RPMI8226 (cell line): ENCODE measurements around the gene VTCN1.
"Not testable (repeated sequence)": the region's sequence is repeated elsewhere in the genome, so short reads cannot be mapped to it uniquely, and the experiment has no call there.

Experiments
- DNase-seq: peaks from one replicate; pipeline ENCODE4 v3.0.0-alpha.2; 2015

Gene VTCN1, protein sequence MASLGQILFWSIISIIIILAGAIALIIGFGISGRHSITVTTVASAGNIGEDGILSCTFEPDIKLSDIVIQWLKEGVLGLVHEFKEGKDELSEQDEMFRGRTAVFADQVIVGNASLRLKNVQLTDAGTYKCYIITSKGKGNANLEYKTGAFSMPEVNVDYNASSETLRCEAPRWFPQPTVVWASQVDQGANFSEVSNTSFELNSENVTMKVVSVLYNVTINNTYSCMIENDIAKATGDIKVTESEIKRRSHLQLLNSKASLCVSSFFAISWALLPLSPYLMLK

DNA sequence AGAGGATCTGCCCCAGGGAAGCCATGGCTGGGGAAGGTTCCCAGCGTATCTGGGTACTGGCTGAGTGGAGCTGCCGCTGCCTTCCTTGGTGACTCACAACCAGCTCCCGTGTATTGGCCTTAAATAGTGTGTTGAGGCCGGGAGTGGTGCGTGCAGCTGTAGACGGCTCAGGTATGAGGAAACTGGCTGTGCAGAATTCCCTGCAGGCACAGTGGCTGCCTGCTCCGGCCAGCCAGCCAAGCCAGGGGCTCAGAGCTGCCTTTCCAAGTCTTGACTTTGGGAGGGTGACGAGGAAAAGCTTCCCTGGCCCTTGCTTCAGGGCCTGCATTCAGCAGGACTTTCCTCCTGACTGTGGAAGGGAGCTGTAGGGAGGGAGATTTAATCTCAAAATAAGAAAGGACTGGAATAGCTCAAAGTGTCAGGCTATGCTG, at the start of gene VTCN1:
VTCN1 (minus strand) TSS at position 97 of the 431 bp plus-strand sequence; CDS start at position 25, 72 bp downstream.
- DNase-seq: no peak

GRCh38 chr1:117258791-117259190, 48.1 kb upstream of the VTCN1 start:
- no peak for DNase-seq

GRCh38 chr1:117258075-117258474, 47.3 kb upstream of the VTCN1 start:
- not testable (repeated sequence) for DNase-seq

- no peak for DNase-seq
These were observed 46.6 kb upstream of the VTCN1 start for GRCh38 chr1:117257291-117257690.

- no peak for DNase-seq
These were observed 39.4 kb upstream of the VTCN1 start for GRCh38 chr1:117250061-117250606.

- DNase-seq: no peak
These were observed 34.2 kb upstream of the VTCN1 start for GRCh38 chr1:117244971-117245370.

DNA sequence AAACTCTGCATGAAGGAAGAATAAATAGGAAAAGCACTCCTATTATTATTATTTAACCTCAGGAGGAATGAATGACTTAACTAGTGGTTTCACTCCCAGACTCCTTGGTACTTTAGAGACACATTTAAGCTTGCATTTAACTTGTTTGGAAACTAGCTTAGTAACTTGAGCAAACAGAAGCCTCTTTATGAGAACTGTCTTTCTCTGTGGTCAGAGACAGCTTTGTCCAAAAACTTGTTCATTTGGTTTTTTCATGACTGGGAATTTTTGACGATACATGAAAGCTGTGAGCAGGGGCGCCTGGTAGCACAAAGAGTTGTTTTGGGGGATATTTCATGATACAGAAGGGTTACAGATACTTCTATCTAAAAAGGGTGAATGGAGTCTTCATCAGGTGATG, 33.6 kb upstream of the VTCN1 start:
- no peak for DNase-seq

DNA sequence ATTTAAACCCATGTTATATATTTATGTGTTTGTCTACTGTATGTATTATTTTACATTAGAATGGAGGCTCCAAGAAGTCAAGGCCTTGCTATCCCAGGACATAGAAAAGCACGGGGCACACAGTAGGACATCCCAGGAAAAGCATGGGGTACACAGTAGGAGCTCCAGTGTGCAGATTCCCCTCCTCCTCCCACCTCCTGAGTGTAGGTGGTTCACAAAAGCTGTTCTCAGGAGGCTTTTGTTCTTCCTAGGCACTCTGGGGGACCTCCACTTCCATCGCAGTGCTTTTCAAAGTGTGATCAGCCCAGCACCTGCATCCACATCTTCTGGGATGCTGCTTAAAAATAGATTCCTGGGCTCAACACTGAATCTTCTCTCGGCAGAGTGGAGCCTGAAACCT, 30.8 kb upstream of the VTCN1 start:
- DNase-seq: no peak

GRCh38 chr1:117240547-117240946, 29.8 kb upstream of the VTCN1 start:
- DNase-seq: no peak

DNA sequence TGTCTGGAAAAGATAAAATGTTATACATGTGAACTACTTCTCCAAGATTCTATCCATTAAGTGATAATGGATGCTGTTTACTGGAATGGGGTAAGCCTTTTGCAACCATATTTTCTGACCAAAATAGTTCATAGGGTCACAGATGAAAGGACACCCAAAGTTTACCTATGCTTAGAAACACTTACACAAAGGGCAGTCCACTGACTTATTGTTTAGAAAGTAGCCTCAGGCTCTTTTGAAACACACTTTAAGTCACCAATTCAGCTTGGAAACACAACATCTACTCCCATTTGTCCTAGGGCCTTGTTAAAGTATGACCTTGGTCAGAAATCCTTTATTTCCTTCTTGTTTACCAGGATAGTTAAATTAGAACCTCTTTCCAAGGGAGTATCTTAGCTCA, 28.7 kb upstream of the VTCN1 start:
- no peak for DNase-seq

DNA sequence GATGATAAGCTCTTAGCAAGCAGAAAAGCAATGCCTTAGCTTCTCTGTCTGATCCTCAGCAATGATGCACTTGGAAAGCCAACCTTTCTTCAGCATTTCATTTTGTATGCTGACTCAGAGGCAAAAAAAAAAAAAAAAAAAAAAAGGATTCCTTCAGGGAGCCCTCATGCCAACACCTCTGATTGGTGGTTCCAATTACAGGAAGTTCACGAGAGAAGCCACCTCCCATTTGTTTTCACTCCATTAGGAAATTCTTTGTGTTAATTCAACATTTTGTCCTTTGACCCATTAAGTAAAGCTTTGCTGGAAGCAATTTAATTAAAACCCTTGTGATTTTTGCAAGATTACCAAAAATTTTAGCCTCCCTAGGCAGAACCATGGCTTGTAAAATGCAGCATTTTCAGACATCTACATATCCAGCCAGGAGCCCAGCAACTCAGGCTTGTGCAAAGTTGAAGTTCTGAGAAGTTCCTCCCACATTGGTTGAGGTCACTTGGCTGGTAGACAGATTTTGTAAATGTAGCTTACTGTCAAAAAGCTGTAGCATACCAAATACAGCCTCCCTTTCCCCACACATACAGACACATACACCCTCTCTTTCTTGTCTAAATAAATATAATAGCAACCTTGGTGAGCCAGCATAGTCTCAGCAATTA, 27.1 kb upstream of the VTCN1 start:
- DNase-seq: no peak

- no peak for DNase-seq
These were observed 25.2 kb upstream of the VTCN1 start for GRCh38 chr1:117235863-117236465.

DNA sequence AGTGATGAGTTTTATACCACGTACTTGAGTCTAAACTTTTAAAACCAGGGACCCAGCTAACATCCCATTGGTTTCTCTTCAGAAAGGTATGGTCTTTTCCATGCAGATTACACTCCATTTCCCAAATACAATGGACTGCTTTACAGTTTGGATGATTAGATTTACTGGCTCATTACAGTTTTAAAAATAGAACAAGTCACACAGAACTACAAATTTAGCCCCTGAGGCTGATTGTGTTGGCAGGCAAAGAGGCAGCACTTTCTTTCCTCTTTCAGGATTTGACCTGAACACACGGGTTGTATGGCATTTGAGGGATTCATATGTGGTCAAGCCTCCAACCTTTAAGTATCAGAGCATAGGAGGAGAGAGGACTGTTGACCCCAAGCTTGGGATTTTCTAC, 21.8 kb upstream of the VTCN1 start:
- DNase-seq: no peak

- DNase-seq: no peak
These were observed 21.1 kb upstream of the VTCN1 start for GRCh38 chr1:117231748-117232373.

DNA sequence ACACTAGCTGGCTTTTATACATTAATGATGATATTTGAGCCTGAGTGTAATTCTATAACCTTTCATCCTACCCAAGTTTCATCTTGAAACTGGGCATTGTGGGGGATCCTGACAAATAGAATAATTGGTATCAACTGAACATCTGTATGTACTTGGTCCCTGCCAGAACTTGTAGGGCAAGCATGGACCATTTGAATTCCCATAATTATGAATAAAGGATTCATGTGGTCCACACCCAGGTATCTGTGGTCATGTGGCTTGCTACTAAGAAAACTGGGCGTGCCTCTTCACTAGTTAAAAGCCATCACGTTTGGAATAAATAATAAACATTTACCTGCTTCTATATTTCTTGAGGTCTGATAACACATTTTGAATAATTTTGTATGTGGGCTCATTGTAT, 20.6 kb upstream of the VTCN1 start:
- DNase-seq: no peak

DNA sequence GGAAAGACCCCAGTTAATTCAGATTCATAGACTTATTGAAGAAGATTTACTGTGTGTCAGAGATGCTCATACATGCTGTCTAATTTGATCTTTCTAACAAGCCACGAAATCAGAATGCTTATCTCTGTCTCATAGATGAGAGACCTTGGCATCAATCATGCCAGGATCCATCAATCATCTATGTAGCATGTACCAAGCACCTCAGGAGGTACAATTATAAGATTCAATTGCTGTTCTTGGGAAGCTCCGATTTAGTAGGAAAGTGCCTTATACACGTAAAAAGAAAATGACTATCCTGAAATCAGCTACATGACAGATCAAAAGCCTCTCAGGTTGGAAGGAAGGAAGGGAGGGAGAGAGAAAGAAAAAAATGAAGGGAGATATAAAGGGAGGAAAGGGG, 18.5 kb upstream of the VTCN1 start:
- DNase-seq: no peak

- no peak for DNase-seq
These were observed 15.2 kb upstream of the VTCN1 start for GRCh38 chr1:117225931-117226330.

GRCh38 chr1:117216718-117217117, 6.0 kb upstream of the VTCN1 start:
- DNase-seq: no peak

DNA sequence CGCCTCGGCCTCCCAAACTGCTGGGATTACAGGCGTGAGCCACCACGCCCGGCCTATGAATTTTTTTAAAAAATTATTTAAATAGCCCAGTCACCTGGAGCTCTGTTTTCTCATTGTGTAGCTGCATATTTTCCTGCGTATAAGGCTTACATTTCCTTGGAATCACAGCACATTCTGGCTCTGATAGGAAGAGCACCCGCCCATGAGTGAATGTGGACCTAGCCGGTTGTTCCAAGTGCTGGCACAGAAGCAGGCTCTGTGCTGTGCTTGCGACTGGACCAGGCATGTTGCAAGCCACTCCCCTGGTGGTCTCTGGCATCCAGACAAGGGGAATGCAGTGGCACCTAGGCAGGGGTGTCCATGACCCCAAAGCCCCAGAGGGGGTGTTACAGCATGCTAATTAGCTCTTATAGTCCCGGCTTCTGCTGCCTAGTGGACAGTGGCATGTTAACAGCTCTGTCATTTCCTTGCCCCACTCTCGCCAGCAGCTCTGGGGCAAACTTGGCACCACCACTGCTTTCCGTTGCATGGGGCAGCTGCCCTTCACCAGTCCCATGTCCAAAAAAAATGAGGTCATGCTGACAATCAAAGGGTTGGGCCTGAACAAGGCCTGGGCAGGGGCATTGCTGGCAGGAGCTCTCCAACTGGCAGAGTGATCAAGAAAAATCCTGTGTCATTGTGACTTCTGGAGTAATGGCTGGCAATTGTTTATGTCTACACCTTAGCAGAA, 5.2 kb upstream of the VTCN1 start:
- DNase-seq: no peak

DNA sequence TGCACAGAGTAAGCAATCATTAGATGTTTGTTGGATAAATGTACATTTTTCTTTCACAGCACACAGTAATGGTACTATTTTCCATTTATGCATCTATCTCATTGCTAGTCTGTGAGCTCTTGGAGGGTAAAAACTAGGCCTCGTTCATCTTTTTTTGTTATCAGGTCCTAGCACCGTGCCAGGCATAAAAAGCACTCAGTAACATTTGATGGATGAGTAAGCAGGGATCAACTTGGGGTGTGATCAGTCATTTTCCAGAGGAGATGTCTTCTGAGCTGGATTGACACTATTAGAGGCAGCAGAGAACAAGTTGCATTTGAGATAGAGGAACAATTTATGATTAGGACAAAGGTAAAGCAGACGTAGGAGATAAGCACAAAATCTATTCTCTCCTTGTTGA, 4.3 kb upstream of the VTCN1 start:
- no peak for DNase-seq

DNA sequence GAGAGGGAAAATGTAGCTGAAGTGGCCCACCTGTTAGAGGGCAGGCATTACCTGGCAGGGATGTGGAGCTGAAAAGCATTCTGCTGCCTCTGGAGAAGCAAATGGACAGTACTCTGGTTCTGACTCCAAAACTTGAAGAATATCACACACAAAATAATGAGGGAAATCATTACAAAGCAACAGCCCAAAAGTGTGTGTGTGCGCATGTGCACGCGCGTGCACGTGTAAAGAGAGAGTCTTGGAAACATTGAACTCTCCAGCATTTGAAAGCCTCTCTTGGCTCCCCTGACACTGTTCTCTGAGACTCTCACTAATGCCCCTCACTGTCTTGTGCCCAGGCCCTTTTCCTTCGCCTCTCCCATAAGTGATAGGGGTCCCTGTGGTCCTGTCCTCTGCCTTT, 2.3 kb upstream of the VTCN1 start:
- DNase-seq: no peak

DNA sequence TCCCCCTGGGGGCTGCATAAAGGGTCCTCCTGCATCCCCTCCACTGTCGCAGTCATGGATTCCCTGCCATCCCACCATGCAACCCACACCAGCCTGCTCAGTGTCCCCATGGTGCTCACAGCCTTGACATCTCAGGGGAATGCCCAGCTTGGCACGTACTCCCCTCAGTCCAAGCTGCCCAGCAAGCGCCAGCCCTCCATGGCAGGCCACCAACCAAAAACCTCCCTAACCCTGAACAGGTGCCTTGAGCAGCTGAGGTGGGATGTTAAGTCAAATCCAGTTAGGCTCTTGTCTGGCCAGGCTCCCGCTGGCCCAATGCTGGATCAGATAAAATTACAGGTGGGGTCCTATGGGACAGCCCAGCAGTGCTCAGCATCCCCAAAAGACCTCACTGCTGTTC, 341 bp downstream of the VTCN1 start:
- DNase-seq: no peak

DNA sequence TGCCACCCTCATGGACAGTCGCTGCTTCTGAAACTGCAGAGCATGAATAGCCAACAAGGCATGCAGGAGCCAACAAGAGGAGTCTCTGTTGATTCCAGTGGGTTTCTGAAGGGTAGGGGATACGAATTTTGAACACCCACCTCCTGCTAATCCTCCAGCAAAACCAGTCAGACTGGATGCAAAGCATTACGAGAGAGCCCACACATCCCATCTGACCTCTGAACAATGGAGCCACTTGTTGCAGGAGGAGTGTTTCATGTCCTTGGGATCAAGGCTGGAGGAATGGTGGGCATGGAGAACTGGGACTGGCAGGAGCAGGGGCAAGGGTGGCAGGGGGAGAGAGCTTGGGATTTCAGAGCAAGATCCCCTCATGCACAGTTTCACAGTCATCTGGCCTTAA, 1.6 kb downstream of the VTCN1 start:
- DNase-seq: no peak
